Epithelial cell of esophagus (primary cell): ENCODE results near the gene CCSER2.

Experiments
- DNase-seq: peaks from one replicate; pipeline ENCODE4 v3.0.0; 2010; ENCODE audit warnings: low read depth
- H3K4me3 ChIP-seq: 2 replicates; pipeline ENCODE4 v1.5.1; 2011; ENCODE audit warnings: mild to moderate bottlenecking, low read length, control low read depth
- CTCF ChIP-seq: IDR thresholded peaks from 2 replicates; pipeline ENCODE4 v1.5.1; 2011; ENCODE audit warnings: low read depth, mild to moderate bottlenecking, low read length, control low read depth, inconsistent platforms; ENCODE audit not compliant: insufficient read depth; ENCODE audit errors: missing control alignments

The CCSER2 gene

GRCh38 chr10:84543948-84544347 is 215.6 kb downstream of the CCSER2 start:
- peak; percentile 80 for DNase-seq
- no peak for TF ChIP-seq CTCF
- no peak overlapping the region for H3K4me3 ChIP-seq

- no peak for TF ChIP-seq CTCF
- DNase-seq = no peak
These were observed 217.3 kb downstream of the CCSER2 start for GRCh38 chr10:84545651-84546050.

GRCh38 chr10:84546609-84547008 is 218.2 kb downstream of the CCSER2 start:
- H3K4me3 ChIP-seq = no peak overlapping the region
- no peak for DNase-seq
- TF ChIP-seq CTCF = no peak

More at GRCh38 chr10:84545651-84546050, 217.3 kb downstream of the CCSER2 start:
- H3K4me3 ChIP-seq = no peak overlapping the region

GRCh38 chr10:84547616-84548015 is 219.2 kb downstream of the CCSER2 start:
- no peak for TF ChIP-seq CTCF
- no peak for DNase-seq
- H3K4me3 ChIP-seq = no peak overlapping the region

GRCh38 chr10:84548869-84549268 is 220.5 kb downstream of the CCSER2 start:
- DNase-seq = peak; percentile 10
- H3K4me3 ChIP-seq = no peak overlapping the region
- TF ChIP-seq CTCF = no peak

GRCh38 chr10:84549368-84550165 is 221.2 kb downstream of the CCSER2 start:
- TF ChIP-seq CTCF = no peak
- no peak overlapping the region for H3K4me3 ChIP-seq
- no peak for DNase-seq
